SK-N-MC (cell line): Measurements from ENCODE around the gene EN1.

ENCODE experiments used
- EZH2 ChIP-seq: fragments of 200-600 bp; sonication (generic); IDR thresholded peaks from one replicate; pipeline ENCODE4 v1.6.1; 2017; ENCODE audit warnings: antibody characterized with exemption
- POLR2AphosphoS5 ChIP-seq: IDR thresholded peaks from 2 replicates; pipeline ENCODE4 v1.6.1; 2012; ENCODE audit warnings: mild to moderate bottlenecking, low read depth, low read length, borderline replicate concordance

- TF ChIP-seq EZH2 (no peak), POLR2AphosphoS5 (no peak)
These were observed 6.0 kb downstream of the EN1 start for GRCh38 chr2:118841450-118841827.
